Stomach (tissue), 4 donors: Measurements from ENCODE around the gene ERG28.

ENCODE experiments used
- EP300 ChIP-seq: sonication (generic); formaldehyde crosslinking; IDR thresholded peaks from one replicate; pipeline ENCODE4 v1.6.1; 2017; ENCODE audit warnings: antibody characterized with exemption
- POLR2AphosphoS5 ChIP-seq, 3 donors: sonication (generic); formaldehyde crosslinking; IDR thresholded peaks; one replicate each; pipeline ENCODE4 v1.6.1; 2016; ENCODE audit warnings: antibody characterized with exemption in 3 of 3
- TF ChIP-seq, protein P1 (sequence below), 7 experiments: fragments of 450-650 bp in 4 of 7; fragments of 200-600 bp in 3 of 7; sonication (generic) in 3 of 7; IDR thresholded peaks; one replicate each; pipeline ENCODE4 v1.5.1; 2016 to 2019; ENCODE audit warnings: antibody characterized with exemption in 7 of 7, control low read depth in 2 of 7, mild to moderate bottlenecking in 1 of 7

DNA sequence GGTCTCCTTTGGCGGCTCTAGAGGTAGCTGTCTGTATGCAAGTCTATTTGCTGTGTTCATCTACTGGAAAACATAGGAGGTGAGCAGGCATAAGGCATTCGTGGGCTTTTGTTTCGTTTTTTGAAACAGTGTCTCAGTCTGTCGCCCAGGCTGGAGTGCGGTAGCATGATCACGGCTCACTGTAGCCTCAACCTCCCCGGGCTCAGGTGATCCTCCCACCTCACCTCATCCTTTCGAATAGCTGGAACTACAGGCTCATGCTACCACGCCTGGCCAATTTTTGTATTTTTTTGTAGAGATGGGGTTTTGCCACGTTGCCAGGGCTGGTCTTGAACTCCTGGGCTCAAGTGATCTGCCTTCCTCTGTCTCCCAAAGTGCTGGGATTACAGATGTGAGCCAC is 54.8 kb downstream of the ERG28 start:
- TF ChIP-seq, protein P1, sequence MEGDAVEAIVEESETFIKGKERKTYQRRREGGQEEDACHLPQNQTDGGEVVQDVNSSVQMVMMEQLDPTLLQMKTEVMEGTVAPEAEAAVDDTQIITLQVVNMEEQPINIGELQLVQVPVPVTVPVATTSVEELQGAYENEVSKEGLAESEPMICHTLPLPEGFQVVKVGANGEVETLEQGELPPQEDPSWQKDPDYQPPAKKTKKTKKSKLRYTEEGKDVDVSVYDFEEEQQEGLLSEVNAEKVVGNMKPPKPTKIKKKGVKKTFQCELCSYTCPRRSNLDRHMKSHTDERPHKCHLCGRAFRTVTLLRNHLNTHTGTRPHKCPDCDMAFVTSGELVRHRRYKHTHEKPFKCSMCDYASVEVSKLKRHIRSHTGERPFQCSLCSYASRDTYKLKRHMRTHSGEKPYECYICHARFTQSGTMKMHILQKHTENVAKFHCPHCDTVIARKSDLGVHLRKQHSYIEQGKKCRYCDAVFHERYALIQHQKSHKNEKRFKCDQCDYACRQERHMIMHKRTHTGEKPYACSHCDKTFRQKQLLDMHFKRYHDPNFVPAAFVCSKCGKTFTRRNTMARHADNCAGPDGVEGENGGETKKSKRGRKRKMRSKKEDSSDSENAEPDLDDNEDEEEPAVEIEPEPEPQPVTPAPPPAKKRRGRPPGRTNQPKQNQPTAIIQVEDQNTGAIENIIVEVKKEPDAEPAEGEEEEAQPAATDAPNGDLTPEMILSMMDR (IDR thresholded peaks at IDR 0.05): no peak
- TF ChIP-seq EP300: no peak
- no peak for TF ChIP-seq POLR2AphosphoS5 (IDR thresholded peaks at IDR 0.05)
